Omental fat pad (tissue), 4 donors: ENCODE measurements around the gene RTN4R. TPM values are rescaled to one million over a fixed set of nuclear protein-coding genes. Genes with fewer than 3 reads are reported as not detected.

Source experiments
- ATAC-seq: fragments of 150-250 bp; one replicate; pipeline ENCODE4 v1.9.1; 2016; ENCODE audit warnings: mild to moderate bottlenecking, moderate library complexity; ENCODE audit not compliant: low FRiP score
- DNase-seq: peaks from one replicate; pipeline ENCODE4 v3.0.0-alpha.2; 2019; ENCODE audit warnings: low spot score
- total RNA-seq, 4 donors: library from RNA; depleted of rRNA; stranded (reverse); fragments of >200 nt; gene quantifications; one replicate each; pipeline ENCODE4 v1.1.0, GENCODE V29; 2016
- TF ChIP-seq, protein P1 (sequence below), 3 donors: fragments of 450-650 bp; IDR thresholded peaks; one replicate each; pipeline ENCODE4 v1.5.1; 2016 to 2017; ENCODE audit warnings: antibody characterized with exemption in 3 of 3, mild to moderate bottlenecking in 3 of 3, moderate library complexity in 2 of 3

RTN4R gene
- total RNA-seq, 4 donors from 2014 or later: 0.25 to 2.3 (median 1.3) TPM

DNA sequence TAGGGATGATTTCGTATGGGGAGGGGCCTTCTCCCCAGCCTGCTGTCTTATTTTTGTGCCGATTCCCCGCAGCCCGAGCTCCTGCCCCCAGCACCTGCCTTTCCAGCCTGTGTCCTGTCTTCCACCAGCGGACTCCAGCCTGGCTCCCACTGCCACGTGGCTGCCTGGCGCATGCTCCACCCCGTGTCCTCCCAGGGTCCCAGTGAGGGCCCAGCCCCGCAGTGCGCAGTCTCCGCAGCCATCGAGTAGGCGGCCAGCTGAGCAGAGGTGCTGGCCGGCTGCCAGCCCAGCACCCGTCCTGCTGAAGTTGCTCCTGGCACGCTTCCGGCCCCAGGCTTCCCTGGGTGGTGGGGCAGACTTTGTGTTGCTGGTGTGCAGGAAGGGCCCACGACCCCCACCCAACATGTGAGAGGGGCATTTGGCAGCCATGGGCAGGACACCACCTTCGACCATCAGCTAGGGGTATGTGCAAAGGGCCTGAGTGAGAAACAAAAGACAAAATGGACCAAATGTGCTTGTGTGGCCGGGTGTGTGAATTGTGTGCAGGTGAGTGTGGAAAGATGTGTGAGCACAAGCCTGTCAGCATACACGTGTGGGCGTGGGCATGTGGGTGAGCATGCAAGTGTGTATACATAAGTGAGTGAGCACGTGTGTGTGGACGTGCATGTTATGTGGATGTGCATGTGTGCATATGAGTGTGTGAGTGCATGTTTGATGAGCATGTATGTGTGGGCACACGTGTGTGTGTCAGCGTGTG lies 55.9 kb downstream of the RTN4R start:
- ATAC-seq (no peak), DNase-seq (no peak)
- TF ChIP-seq, protein P1, sequence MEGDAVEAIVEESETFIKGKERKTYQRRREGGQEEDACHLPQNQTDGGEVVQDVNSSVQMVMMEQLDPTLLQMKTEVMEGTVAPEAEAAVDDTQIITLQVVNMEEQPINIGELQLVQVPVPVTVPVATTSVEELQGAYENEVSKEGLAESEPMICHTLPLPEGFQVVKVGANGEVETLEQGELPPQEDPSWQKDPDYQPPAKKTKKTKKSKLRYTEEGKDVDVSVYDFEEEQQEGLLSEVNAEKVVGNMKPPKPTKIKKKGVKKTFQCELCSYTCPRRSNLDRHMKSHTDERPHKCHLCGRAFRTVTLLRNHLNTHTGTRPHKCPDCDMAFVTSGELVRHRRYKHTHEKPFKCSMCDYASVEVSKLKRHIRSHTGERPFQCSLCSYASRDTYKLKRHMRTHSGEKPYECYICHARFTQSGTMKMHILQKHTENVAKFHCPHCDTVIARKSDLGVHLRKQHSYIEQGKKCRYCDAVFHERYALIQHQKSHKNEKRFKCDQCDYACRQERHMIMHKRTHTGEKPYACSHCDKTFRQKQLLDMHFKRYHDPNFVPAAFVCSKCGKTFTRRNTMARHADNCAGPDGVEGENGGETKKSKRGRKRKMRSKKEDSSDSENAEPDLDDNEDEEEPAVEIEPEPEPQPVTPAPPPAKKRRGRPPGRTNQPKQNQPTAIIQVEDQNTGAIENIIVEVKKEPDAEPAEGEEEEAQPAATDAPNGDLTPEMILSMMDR (IDR thresholded peaks at IDR 0.05): no peak

DNA sequence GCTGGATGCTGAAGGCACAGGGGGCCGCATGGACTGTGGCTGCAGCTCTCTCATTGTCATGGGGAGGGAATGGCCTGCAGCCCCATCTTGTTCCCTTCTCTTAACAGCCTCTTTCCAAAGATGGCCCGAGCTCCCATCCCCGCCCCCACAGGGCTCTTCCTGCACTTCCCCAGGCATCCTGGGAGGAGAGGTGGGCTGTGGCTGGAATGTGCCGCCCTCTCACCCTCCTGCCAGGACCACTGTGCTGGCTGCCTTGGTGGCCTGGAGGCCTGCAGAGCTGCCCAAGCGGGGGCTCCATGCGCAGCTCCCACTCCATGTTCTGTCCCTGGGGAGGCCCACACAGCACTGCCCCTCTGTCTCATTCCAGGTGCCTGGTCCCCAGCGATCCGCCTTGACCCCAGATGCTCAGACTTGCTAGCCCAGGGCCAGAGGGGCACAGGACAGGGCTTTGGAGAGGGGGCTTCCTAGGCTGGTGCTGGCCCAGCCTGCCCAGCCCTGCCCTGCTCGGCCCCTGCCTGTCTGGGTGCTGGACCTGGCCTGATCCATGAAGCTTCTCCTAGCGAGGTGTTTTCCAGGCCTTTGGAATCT lies 56.6 kb downstream of the RTN4R start:
- TF ChIP-seq, protein P1 (IDR thresholded peaks at IDR 0.05): no peak
- ATAC-seq (no peak), DNase-seq (no peak)

DNA sequence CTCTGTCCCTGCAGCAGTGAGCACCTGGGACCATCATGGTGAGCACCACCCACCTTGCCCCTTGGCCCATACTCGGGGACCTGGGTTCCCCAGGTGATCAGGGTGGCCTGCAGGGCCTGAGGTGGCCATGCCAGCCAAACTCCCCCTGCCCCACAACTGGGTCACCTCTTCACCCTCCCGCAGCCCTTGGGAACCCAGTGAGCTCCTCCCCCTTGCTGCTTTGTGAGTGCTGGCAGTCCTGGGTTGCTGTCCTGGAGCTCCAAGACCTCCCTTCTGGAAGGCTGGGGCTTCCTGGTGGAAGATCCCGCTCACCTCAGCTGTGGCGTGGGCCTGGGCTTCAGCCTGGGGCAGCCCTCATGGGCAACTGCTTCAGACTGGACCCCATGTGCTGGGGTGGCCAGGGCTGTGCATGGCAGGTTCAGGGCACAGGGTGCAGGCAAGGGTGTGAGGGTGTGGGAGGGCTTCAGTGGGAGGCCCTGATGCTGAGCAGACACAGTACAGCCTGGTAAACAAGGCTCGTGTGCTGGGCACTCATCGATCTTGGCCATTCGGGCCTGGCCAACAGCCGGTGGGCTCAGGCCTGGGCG lies 57.6 kb downstream of the RTN4R start:
- TF ChIP-seq, protein P1 (IDR thresholded peaks at IDR 0.05): no peak
- DNase-seq (no peak), ATAC-seq (no peak)

DNA sequence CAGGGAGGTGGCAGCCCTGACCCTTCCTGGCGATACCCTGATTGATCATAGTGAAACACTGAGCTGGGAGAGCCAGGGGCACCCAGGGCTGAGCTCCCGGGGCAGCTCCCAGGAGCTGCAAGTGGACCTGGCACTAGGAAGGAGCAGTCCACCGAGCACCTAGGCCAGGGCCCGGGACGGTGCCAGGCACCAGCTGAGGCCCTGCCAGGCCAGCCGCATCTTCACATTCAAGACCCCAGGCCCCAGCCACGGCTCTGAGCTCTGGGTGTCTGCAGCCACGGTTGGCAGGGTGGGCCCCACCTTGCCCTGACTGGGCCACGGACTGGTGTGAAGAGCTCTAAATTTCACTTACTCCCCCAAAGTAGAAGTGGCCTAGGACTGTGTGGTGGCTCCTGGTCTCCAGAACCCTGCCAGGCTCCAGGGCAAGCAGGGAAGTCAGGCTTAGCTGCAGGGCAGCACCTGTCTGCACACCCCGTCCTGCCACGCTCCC lies 58.3 kb downstream of the RTN4R start:
- TF ChIP-seq, protein P1 (IDR thresholded peaks at IDR 0.05): no peak
- no peak for ATAC-seq
- no peak for DNase-seq

DNA sequence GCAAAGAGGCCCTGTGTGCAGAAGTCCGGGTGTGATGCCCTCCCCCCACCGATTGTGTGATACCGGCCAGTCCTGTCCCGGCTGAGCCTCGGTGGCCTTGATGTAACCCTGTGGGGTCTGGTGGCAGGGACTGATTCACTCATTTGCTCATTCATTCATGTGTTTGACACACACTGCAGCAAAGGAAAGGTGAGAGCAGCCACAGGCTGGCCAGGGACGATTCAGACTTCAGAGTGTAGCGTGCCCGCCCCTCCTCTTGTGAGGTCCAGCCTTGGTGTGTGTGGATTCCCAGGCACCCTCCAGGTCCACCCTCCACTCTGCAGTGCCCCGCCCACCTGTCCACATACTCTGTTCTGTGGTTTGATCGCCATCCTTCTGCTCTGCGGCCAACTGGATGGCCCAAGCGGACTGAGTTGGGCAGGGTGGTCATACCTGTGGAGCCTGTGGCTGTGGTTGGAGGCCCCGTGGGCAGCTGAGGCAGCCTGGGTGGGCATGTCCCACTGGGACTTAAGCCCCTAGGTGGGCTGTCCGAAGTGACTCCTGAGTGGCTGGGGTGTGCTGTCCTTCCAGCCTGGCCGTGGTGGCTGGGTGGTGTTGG lies 59.3 kb downstream of the RTN4R start:
- DNase-seq: no peak
- TF ChIP-seq, protein P1 (IDR thresholded peaks at IDR 0.05): no peak
- ATAC-seq: no peak

DNA sequence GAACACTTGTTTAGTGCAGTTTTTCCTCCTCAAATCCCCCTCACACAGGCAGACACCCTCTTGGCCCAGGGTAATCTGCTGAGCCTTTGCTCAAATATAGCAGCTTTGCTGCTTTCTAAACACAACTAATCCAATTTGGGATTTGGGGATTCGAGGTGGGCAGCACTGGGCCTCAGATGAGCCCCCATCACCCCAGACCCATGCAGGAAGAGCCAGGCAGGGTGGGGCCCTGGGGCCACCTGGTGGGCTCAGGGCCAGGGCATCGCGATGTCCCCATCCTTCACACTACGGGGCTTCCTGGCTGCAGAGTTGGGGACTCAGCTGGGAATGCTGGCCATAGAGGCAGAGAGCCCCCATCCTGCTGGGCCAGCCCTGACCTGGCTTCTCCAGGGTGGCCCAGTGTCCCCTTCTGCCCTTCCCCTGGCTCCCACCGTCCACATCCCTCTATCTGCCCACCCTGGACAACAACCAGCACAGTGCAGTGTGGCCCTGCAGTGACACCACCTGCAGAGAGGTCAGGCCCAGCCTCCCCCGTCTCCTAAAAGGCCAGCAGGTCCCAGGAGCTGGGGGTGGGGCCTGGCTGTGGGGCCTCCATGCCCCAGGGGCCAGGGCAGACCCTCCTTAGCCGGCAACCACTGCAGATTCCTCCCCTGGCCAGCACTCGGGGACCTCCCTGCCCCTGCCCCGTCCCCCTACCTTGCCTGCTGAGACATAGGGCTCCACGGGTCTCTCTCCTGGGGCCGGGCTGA lies 60.7 kb downstream of the RTN4R start:
- DNase-seq (no peak), ATAC-seq (no peak)
- TF ChIP-seq, protein P1 (IDR thresholded peaks at IDR 0.05): no peak
